Hematopoietic multipotent progenitor cell treated with erythropoietin and hydrocortisone succinate and interleukin-3 and kit ligand, for 15 days (in vitro differentiated cells): ENCODE measurements around the gene BICDL1.

Experiments
- DNase-seq: peaks from one replicate; pipeline ENCODE4 v3.0.0-alpha.2; 2015; ENCODE audit warnings: low spot score

BICDL1 gene

DNA sequence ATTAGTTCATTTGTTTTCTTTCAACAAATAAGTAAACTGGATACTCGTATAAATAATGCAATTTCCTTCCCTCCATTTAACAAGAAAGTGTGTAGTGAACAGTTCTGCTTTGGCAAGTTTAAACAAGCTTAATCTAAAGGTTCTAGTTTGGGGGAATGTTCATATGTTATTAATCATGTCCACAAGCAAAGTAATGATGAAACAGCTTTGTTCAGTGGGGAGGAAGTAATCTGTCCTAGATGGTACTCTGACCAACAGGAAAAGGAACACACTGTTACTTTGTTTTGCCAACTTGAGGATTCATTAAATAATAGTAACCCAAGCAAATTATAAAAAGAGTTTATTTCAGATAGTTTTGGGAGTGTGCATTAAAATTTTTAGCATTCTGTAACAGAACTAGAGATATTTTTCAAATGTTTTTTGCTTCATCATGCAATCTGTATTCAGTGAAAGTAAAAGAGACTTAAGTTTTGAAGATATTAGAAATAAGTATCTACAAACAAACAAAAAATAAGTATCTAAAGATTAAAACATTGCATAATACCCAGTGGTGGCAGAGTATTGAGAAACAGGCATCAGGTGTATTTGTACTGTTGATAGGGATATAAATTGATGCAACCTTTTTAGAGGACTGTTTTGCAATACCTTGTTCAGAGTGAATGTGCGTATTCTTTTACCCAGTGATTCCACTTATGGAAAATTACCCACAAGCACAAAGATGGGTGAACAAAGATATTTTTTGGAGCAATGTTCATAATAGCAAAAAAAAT lies 66.4 kb downstream of the BICDL1 start:
- DNase-seq = no peak

DNA sequence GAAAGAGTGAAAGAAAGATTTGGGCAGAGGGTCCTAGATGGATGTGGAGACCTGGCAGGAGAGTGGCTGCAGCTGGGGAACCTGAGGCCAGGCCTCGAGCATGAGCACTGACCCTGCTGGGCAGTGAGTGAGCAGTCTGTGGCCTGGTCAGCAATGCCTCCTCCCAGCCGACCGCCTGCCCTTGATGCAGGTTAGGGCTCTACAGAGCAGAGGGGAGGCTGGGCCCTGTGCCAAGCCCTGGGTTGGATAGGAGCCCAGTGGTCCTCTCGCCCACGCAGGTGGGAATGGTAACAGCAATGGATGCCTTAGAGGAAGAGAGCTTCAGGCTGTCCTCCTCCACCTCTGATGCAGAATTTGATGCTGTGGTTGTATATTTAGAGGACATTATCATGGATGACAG lies 67.7 kb downstream of the BICDL1 start:
- DNase-seq = no peak

DNA sequence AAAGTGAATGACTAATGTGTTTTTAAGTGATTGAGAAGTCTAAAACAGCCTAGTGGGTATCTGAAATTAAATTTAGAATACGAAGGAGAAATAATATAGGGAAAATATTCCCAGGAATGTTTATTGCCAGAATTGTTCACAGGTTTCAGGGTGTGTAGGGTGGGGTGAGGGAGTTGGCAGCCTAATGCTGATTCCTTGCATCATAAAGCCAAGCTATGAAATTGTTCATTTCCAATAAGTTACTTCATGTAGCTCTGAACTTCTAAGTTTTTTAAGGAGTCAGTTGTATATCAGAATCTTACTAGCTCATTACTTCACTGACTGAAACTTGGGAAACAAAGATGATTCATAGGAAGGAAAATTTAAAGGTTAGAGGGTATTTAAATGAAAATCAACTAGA lies 71.2 kb downstream of the BICDL1 start:
- DNase-seq = no peak

DNA sequence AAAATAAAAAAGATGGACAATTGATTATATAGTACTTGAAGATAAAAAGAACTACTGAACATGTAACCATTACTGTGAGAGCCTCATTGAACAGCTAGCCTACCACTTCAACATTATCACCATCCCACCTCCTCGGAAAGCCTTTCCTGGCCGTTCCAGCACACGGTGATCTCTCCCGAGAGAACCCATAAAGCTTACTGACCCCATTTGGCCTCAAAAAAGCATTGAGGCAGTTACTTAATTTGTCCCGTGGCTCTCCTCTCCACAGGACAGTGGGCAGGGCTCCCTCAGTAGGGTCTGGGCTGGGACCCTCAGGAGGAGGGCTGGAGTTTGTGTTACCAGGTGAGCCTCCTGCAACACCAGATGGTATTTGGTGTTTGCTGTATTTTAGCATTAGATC lies 71.7 kb downstream of the BICDL1 start:
- DNase-seq = no peak

DNA sequence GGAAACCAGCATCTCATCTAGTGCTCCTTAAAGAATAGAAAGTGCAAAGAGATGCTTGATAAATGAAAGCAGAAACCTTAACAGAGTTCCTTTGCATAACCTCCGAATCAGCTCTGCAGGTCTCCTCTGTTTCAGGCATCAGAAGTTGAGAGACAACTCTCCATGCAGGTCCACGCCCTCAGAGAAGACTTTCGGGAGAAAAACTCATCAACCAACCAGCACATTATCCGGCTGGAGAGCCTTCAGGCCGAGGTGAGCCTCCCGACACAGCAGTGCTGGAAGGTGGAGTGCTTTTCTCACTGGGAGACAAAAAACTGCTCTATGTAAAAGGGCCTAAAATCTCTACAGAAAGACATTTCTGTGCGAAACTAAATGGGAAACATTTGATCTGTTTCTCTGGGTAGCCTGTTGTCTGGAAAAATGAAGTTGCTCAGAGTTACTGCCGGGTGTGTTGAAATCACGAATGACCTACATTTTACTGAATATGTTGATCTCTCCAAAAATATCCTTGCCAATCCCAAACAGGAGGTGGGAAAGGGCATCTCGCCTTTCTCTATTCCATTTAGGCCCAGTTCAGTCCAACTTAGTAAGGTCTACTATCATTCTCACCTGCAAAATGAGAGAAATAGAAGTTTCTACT lies 72.7 kb downstream of the BICDL1 start:
- no peak for DNase-seq

DNA sequence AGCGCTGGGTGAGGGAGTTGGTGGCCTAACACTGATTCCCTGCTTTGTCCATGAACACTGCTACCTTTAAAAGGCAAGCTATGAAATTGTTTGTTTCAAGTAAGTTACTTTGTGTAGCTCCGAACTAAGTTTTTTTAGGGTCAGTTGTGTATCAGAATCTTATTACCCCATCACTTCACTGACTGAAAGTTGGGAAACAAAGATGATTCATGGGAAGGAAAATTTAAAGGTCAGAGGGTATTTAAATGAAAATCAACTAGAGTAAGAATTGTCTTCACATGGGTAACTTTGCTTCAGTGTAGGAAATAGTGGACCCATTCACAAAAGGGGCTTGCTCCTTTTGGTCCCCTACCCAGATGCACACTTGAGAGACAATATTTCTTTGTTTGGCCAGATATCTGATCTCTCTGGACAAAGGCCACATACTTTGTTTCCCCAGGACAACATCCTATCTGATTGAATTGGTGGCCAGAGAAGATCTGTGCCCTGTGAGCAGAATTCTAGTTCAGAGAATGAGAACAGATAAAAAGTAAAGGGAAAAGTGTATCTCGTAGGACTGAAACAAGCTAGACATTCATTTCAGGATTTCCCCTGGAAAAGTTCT lies 74.0 kb downstream of the BICDL1 start:
- DNase-seq = no peak

GRCh38 chr12:120064054-120064940 lies 75.3 kb downstream of the BICDL1 start:
- DNase-seq = no peak

DNA sequence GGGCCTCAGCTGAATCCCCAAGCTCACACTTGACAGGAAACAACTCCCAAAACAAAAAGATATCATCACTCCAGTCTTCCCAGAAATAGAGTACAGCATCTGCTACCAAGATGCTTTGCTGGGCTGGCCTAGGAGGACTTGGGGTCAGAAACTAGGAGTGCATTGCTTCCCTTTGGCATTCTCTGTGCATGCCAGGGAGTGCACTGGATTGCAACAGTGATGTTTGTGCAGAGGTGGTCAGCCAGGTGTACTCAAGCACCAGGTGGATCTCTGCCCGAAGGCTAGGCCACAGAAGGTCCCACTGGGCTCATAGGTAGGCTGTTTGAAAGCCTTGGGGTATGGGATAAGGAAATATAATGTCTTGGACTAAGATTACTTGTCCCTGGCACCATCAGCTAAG lies 76.4 kb downstream of the BICDL1 start:
- DNase-seq = no peak

DNA sequence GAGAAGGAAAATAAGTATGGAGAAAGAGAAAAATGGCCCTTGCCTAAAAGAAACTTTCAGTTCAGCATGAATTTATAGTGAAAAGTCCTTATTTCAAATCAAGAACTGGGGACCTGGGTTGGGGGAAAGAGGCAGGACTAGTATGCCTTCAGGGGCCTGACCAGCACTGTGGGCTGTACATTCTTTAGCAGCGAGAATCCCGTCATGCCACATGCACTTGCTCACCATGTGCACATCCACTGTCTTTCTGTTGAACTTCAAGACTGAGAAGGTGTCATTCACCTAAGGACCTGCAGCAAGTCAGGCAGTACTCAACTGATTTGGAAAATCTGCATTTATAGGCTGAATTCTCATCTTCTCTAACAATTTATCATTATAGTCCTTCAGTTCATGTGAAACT lies 77.3 kb downstream of the BICDL1 start:
- DNase-seq = no peak

DNA sequence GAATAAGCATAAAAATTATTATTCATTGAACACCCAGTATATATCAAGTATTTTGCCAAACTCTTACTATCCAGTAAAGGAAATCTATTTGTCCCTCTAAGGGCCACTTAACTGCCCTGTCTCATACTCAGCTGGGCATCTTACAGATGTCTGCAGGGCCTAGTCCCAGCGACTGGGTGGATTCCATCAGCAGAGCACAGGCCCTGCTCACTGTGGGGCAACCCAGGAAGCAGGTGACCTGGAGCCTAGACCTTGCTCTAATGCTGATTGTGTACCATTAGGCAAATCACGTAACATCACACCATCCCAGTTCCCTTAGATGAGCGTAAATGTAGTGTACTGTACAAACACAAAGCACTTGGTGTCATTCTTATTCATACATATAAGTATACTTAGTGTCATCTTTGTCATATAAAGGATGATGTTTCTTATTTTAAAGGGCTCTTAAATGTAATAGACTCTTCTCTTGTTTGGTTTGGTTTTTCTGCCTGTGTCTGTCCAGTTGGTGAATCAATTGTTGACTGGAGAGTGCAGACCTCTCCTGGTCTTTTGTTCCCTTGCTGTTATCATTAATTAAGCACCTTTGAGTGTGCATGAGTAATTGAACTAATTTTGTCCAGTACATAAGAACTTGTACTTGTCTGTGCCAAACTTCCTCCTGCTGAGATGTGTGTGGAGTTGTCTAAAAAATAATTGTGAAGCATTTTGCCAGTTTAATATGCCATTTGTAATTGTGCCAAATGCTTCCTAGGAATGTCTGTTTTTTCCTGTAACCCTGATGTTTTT lies 78.2 kb downstream of the BICDL1 start:
- no peak for DNase-seq

GRCh38 chr12:120067901-120068300 lies 78.9 kb downstream of the BICDL1 start:
- DNase-seq = no peak

DNA sequence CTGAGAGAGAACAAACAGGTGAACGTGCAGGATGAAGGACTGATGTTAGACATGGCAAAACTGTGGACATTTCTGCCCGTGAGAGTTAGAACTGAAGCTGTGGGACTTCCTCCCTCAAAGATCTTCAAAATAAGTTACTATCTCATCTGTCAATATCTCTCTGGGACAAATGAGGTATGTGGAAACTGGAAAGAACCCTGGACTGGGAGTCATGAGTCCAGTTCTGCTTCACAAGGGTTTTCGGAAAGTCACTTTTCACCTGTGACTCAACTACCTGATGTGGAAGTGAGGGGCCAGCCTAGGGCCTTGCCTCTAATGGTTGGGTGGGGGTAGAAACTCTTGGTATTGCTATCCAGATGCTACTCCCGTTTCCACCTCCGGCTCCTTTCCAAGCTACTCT lies 80.2 kb downstream of the BICDL1 start:
- no peak for DNase-seq

DNA sequence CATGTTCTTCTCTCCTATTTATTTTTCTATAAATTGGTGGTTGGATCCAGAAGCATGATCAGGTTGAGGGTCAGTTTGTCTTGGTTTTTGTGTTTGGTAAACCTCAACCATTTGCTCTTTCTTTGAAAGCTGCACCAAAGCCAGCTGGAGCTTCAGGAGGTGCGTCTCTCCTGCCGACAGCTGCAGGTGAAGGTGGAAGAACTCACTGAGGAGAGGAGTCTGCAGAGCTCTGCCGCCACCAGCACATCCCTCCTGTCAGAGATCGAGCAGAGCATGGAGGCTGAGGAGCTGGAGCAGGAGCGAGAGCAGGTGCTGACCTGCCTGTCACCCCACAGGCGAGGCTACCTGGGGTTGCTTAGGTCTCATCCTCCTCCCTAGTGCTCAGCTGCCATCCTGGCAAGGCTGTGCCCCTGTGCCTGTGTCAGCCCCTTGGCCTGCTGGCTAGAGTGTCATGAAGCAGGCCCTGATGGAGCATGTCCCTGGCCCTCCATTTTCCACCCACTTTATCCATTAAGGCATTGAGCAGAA lies 82.5 kb downstream of the BICDL1 start:
- no peak for DNase-seq

- no peak for DNase-seq
Measured at GRCh38 chr12:120072472-120073249, 83.6 kb downstream of the BICDL1 start.

DNA sequence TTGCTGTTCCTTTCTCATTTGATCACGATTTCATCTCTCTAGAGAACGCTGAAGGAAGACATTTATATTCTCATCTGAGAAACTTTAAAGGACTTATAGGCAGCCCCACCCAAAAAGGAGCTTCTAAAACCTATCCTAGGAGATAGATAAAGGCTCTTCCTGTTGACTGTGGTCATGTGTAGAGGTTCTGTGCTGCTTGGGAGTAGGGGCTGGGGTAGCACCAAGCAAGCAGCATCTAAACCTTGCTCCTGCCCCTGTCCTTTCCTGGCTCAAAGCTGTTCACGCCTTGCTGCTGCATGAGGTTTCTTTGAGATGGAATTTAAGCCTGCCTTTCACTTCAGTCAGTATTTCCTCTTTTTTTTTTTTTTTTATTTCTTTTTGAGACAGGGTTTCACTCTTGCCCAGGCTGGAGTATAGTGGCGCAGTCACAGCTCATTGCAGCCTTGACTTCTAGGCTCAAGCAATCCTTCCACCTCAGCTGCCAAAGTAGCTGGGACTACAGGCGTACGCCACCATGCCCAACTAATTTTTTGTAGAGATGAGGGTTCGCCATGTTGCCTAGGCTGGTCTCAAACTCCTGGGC lies 86.1 kb downstream of the BICDL1 start:
- no peak for DNase-seq

GRCh38 chr12:120076651-120077050 lies 87.6 kb downstream of the BICDL1 start:
- no peak for DNase-seq

DNA sequence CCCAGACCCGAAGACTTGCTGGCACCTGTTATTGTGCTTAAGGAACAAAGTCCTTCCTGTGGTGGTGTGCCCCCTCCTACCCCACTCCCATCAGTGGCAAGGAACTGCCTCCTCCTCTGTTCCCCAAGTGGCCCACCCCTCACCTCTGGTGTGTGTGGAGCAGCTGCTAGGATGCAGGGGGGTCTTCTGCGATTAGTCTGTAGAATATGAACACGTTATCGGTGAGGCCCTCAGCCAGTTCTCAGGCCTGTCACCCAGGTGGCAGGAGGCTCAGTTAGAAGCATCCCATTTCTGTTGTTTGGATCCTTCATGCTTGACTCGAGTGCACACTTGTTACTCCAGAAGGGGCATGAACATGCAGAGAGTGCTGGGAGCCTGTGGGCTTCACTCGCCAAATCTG lies 88.2 kb downstream of the BICDL1 start:
- DNase-seq = no peak

GRCh38 chr12:120078868-120079267 lies 89.8 kb downstream of the BICDL1 start:
- DNase-seq = no peak

DNA sequence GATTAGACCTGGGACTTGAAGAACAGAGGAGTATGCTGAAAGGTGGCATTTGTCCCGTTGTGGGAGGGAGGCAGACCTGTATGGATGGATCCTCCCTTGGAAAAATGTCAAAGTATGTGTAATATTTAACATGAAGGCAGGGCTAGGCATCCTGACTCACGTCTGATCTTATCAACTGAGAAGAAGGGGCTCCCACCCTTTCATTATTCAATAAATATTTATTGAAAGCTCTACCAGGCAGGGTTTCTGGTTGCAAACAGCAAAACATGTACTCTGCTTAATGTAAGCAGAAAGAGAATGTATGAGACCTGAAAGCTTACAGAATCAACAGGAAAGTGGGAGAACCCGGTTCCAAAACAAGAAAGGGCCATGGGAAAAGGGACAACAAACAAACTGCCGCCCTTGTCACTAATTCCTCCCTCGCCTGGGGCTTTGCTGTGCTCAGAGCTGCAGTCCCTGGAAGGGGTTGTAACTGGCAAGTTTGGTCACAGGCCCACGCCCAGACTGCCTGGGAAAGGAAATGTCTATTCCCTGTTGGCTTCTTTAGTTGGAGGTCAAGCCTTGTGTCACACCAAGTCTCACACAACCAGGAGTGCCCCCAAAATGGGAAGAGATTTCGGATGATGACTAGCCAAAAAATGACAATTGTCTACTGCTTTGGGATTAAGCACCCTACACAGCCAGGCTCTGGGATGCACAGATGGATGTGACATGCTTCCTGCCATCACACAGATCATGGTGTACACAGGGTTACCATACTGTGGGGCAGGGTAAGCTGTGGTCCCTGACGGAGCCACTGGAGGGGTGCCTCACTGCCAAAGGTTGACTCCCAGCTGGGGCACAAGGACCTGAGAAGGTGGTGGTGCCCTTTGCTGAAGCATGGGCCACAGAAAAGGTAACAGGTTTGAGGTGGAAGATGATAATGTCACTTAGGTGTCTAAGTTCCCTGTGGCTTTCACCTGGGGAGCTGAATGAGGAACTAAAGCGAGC lies 90.7 kb downstream of the BICDL1 start:
- no peak for DNase-seq
